ENCODE results near the gene MAP4K3.

Gene MAP4K3

GRCh38 chr2:39436592-39437521 is at the start of gene MAP4K3:
MAP4K3 (minus strand) TSS chr2:39437285; CDS start chr2:39436987, 298 bp downstream.
- peak; percentile 84 for DNase-seq (ENCODE audit: low read depth)

GRCh38 chr2:39486071-39486470 is 49.0 kb upstream of the MAP4K3 start:
- DNase-seq (ENCODE audit: low read depth) = no peak

GRCh38 chr2:39484620-39485495 is 47.8 kb upstream of the MAP4K3 start:
- no peak for DNase-seq (ENCODE audit: low read depth)

GRCh38 chr2:39484206-39484605 is 47.1 kb upstream of the MAP4K3 start:
- DNase-seq (ENCODE audit: low read depth) = no peak

GRCh38 chr2:39483534-39483933 is 46.4 kb upstream of the MAP4K3 start:
- DNase-seq (ENCODE audit: low read depth) = no peak

GRCh38 chr2:39481611-39482010 is 44.5 kb upstream of the MAP4K3 start:
- DNase-seq (ENCODE audit: low read depth) = no peak

GRCh38 chr2:39479696-39480095 is 42.6 kb upstream of the MAP4K3 start:
- no peak for DNase-seq (ENCODE audit: low read depth)

- DNase-seq (ENCODE audit: low read depth) = no peak
These were observed 42.1 kb upstream of the MAP4K3 start for GRCh38 chr2:39479053-39479670.

- DNase-seq (ENCODE audit: low read depth) = no peak
These were observed 39.4 kb upstream of the MAP4K3 start for GRCh38 chr2:39476524-39476923.

GRCh38 chr2:39475006-39475405 is 37.9 kb upstream of the MAP4K3 start:
- DNase-seq (ENCODE audit: low read depth) = no peak

GRCh38 chr2:39470580-39470979 is 33.5 kb upstream of the MAP4K3 start:
- no peak for DNase-seq (ENCODE audit: low read depth)

GRCh38 chr2:39469807-39470206 is 32.7 kb upstream of the MAP4K3 start:
- DNase-seq (ENCODE audit: low read depth) = no peak

- no peak for DNase-seq (ENCODE audit: low read depth)
These were observed 31.7 kb upstream of the MAP4K3 start for GRCh38 chr2:39468579-39469451.

- DNase-seq (ENCODE audit: low read depth) = no peak
These were observed 29.2 kb upstream of the MAP4K3 start for GRCh38 chr2:39466311-39466710.

GRCh38 chr2:39464864-39465263 is 27.8 kb upstream of the MAP4K3 start:
- DNase-seq (ENCODE audit: low read depth) = no peak

GRCh38 chr2:39455826-39456225 is 18.7 kb upstream of the MAP4K3 start:
- no peak for DNase-seq (ENCODE audit: low read depth)

GRCh38 chr2:39452396-39452795 is 15.3 kb upstream of the MAP4K3 start:
- no peak for DNase-seq (ENCODE audit: low read depth)

GRCh38 chr2:39451954-39452353 is 14.9 kb upstream of the MAP4K3 start:
- no peak for DNase-seq (ENCODE audit: low read depth)

GRCh38 chr2:39448169-39448502 is 11.1 kb upstream of the MAP4K3 start:
- no peak for DNase-seq (ENCODE audit: low read depth)

GRCh38 chr2:39447266-39448168 is 10.4 kb upstream of the MAP4K3 start:
- no peak for DNase-seq (ENCODE audit: low read depth)
